ENCODE measurements around the gene ZNF26.
"Not testable (repeated sequence)": the region's sequence is repeated elsewhere in the genome, so short reads cannot be mapped to it uniquely, and the experiment has no call there.

Gene ZNF26

DNA sequence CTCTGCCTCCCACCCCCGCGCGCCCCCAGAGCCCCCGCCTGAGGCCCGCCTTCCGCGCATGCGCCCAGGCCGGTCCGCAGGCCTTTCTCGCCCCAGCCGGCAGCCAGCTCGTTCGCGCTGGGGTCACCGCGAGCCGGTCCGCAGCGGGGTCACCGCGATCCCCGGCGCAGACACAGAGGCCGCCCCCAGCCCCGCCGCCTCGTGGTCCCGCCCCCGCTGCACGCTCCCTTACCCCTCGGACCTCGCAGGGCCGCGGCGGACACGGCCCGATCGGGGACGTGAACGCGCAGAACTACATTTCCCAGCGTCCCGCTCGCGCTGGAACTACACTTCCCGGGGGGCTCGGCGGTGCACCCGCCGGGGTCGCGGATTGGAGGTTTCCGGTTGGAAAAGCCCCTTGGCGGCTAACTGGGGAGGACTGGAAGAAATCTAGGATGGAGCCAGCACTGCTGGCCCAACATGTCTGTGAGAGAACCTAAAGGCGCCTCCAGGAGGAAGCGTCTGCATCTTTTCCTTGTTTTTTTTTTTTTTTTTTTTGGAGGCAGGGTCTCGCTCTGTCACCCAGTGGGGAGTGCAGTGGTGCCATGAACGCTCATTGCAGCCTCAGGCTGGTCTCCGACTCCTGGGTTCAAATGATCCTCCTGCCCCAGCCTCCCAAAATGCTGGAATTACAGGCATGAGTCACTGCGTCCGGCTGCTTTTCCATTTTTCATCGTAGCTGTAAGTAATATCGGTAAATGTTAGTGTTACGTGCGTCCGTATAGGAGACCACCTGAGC lies 30.0 kb upstream of the ZNF26 start, which contains the start of gene ZNF605:
Gene ZNF605 (minus strand): TSS at position 296 of the 778 bp plus-strand sequence. CDS start 10,671 bp downstream, outside the sequence.
- no peak for FAIRE-seq

GRCh38 chr12:132961790-132962189 lies 24.4 kb upstream of the ZNF26 start:
- FAIRE-seq, result not testable (repeated sequence)

GRCh38 chr12:132963947-132964346 lies 22.2 kb upstream of the ZNF26 start:
- not testable (repeated sequence) for FAIRE-seq

DNA sequence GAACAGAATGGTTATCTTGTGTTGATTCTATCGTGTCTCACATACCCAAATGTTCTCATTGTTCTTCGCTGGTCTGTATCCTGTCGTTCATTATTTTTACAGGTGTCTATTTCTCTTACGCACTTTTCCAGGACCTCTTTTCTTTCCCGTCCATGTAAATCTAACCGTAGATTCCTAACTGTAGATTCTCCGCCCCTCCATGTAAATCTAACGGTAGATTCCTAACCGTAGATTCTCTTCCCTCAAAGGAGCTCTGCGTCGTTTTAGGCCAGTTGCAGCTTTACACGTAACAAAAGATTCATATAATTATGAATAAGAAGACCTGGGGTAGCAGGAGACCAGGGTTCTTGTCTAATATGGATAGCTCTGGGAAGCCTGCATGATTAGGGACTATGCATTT lies 20.4 kb upstream of the ZNF26 start:
- FAIRE-seq, result no peak

DNA sequence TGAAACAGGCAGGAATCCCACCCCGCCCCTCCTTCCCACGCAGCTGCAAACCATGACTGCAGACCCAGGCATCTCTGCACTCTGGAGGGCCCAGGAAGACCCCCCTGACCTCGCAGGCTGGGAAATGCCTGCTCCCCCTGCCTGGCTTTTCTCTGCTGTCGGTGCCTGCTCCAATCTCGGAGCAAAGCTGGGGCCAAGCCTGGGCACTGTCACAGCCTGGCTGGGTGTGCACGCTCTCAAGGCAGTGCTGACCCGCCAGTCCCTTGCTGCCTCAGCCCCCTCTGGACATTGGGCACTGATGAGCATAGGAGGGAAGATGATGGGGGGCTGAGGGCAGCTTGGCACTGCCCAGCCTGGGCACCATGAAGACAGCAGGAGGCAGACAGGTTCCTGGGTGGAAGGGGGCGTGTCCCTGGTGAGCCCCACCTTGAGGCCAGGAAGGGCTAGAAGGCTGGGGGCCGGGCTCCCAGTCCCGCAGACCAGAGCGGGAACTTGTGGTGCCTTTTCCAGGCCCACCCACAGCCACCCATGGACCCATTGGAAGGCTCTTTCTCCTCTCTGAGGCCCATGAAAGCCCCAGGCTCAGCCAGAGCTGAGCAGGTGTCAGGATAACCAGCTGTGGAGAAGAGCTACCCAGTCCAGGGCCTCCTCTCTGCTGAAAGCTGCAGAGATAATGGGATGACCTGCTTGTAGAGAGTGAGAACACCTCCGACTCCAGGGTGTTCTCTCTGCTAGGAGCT lies 19.3 kb upstream of the ZNF26 start:
- no peak for FAIRE-seq

DNA sequence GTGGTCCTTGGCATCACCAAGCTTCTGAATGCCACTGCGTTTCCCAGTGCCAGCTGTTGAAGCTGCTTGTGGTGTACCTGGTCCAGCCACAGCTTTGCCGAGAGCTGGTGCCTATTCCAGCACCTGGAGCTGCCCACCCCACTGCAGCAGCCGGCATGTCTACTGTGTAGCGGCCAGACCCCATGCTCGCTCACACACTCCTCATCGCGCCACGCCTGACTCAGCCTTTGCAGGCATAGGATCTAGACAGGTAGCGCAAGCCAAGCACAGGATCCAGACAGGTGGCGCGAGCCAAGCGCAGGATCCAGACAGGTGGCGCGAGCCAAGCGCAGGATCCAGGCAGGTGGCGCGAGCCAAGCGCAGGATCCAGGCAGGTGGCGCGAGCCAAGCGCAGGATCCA lies 18.4 kb upstream of the ZNF26 start:
- FAIRE-seq, result no peak

- FAIRE-seq, result no peak
These were observed 13.8 kb upstream of the ZNF26 start for GRCh38 chr12:132972374-132972773.

GRCh38 chr12:132976870-132977269 lies 9.3 kb upstream of the ZNF26 start:
- not testable (repeated sequence) for FAIRE-seq

DNA sequence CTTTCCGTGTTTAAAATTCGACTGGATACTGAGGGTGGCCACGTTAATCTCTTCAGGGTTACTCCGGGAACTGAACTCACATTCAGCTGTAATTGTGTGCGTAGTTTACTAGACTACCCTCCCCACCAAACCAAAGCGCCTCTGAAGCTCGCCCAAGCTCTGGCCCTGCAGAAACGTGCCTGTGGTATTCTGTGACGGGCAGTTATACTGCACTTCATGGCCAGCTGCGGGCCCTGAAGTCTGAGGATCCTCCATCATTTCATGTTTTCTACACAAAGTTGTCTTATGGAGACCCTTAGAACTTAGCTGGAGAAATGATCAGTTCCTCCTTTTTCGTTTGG lies 688 bp downstream of the ZNF26 start:
- no peak for FAIRE-seq

- no peak for FAIRE-seq
These were observed 12.6 kb downstream of the ZNF26 start for GRCh38 chr12:132998741-132999140.

- no peak for FAIRE-seq
These were observed 24.6 kb downstream of the ZNF26 start for GRCh38 chr12:133010657-133011297.

DNA sequence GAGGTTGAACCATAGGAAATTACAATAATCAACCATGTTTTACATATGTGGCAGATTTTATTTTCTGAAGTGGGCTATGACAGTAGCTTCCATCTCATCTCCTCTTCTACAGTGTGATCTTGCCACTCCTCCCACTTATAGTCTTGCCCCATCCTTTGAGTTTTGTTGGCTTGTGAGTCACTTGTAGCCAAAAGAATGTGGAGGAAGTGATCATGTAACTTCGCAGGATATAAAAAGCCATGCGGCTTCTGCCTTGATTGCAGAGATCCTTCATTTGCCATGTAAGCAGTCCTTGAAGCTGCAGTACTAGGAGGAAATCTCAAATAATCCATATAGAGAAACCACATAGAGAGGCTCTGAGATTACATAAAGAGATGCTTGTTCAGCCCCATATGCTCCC lies 37.4 kb downstream of the ZNF26 start:
- FAIRE-seq, result no peak

- FAIRE-seq, result no peak
These were observed 40.8 kb downstream of the ZNF26 start for GRCh38 chr12:133026996-133027395.

DNA sequence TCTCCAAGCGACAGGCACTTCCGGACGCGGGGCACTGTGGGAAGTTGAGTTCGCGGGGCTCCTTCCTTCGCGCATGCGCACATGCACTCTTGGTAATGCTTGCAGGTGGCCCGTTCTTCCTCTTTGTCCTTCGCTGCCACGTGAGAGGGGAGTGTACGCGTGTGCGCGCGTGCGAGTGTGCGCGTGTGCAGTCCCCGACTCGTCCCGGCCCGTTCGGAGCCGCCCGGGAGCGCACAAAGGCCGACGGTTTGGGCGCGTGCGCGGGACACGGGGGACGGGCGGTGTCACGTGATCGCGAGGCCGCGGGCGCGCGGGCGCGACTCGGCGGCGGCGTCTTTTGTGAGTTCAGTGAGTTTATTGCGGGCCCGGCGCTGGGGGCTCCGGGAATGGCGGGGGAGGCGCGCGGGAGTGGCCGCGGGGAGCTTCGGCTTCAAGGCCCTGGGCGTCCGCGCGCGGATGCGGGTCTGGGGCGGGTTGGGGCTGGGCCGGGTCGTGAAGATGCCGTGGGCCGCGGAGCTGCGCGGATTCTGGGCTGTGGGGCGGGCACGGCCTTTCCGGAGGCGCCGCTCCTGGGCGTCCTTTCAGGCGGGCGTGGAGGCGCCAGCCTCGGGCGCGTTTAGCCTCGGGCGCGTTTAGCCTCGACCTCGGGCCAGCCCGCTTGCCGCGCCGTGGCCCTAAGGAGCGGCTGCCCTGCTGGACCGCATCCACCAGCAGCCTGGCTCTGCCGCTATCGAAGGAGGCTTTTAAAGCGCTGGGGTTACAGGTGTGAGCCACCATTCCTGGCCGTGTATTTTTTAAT lies 51.2 kb downstream of the ZNF26 start, which contains the start of gene ZNF84:
Gene ZNF84 (plus strand): TSS at position 303 of the 799 bp plus-strand sequence. CDS start 3,959 bp downstream, outside the sequence.
- FAIRE-seq, result peak; percentile 97

GRCh38 chr12:133038118-133038709 lies 52.0 kb downstream of the ZNF26 start:
- no peak for FAIRE-seq

DNA sequence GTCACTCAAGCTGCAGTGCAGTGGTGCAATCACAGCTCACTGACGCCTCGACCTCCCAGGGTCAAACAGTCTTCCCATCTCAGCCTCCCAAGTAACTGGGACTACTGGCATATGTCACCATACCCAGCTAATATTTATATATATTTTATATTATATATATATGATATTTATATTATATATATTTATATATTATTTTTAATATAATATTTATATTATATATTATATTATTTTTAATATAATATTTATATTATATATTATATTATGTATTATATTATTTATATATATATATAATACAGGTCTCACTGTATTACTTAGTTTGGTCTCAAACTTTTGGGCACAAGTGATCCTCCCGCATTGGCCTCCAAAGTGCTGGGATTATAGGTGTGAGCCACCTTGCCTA lies 60.5 kb downstream of the ZNF26 start:
- peak; percentile 93 for FAIRE-seq

DNA sequence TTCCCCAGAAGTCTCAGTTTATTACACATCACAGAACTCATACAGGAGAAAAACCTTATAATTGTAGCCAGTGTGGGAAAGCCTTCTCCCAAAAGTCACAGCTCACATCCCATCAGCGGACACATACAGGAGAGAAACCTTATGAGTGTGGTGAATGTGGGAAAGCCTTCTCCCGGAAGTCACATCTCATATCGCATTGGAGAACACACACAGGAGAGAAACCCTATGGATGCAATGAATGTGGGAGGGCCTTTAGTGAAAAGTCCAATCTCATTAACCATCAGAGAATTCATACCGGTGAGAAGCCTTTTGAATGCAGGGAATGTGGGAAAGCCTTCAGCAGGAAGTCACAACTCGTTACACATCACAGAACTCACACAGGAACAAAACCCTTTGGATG lies 71.3 kb downstream of the ZNF26 start:
- no peak for FAIRE-seq

GRCh38 chr12:133058203-133059113 lies 72.3 kb downstream of the ZNF26 start:
- FAIRE-seq, result no peak

- no peak for FAIRE-seq
These were observed 75.8 kb downstream of the ZNF26 start for GRCh38 chr12:133061954-133062353.

DNA sequence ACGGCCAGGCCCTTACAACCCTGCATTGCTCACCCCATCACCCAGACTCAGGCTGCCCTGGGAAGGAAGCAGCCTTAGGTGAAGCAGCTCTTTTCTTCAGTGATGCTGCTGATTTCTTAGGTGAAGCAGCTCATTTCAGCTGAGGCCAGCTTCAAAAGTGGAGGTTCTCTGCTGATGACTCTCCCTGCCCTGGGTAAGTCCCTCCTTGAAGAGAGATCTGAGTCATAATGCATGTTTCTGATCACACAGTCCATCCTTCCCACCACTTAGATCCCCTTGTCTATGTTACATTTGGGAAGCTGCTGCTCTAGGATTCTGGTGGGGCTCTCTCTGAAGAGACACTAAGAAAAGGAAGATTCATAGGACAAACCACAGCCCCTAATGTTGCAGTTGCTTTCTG lies 77.4 kb downstream of the ZNF26 start:
- no peak for FAIRE-seq

DNA sequence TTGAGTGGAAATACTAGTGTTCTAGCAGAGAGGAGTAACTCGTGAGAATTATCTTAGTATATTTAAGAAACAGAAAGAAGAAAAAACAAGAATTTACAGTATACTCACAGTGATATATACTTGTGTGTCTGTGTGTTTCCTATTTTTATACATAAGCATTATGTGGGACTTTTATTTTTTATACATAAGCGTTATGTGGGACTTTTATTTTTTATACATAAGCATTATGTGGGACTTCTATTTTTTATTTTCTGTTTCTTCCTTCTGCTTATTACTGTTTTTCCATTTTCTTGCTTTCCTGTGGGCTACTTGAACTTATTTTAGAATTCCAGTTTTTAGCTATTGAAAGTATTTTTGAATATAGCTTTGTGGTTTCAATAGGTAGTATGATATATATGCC lies 87.7 kb downstream of the ZNF26 start:
- no peak for FAIRE-seq
